ENCODE results near the gene PLAAT5.

PLAAT5 gene

GRCh38 chr11:63417174-63417852, 73.7 kb downstream of the PLAAT5 start:
- no peaks in the 10 kb centered on the region for H4K20me1 ChIP-seq (ENCODE audit: insufficient read depth, low read length)
- H3K27me3 ChIP-seq (ENCODE audit: low read depth, low read length), result peaks cover 7% of the 10 kb centered on the region; the same call in 1 of the 2 replicates
- no peak overlapping the region for H3K9ac ChIP-seq (ENCODE audit: low read length)
- no peaks in the 10 kb centered on the region for H3K9me3 ChIP-seq (ENCODE audit: insufficient read depth, low read length)
- H2AFZ ChIP-seq (ENCODE audit: low read depth, low read length), result no peak overlapping the region
- H3K4me3 ChIP-seq (ENCODE audit: low read length), result no peak overlapping the region
- H3K79me2 ChIP-seq (ENCODE audit: low read length), result no peaks in the 10 kb centered on the region
- H3K4me2 ChIP-seq (ENCODE audit: low read length), result no peak overlapping the region
- TF ChIP-seq EZH2phosphoT487 (IDR thresholded peaks at IDR 0.05; ENCODE audit: low read depth), result no peak
- TF ChIP-seq, protein P1, sequence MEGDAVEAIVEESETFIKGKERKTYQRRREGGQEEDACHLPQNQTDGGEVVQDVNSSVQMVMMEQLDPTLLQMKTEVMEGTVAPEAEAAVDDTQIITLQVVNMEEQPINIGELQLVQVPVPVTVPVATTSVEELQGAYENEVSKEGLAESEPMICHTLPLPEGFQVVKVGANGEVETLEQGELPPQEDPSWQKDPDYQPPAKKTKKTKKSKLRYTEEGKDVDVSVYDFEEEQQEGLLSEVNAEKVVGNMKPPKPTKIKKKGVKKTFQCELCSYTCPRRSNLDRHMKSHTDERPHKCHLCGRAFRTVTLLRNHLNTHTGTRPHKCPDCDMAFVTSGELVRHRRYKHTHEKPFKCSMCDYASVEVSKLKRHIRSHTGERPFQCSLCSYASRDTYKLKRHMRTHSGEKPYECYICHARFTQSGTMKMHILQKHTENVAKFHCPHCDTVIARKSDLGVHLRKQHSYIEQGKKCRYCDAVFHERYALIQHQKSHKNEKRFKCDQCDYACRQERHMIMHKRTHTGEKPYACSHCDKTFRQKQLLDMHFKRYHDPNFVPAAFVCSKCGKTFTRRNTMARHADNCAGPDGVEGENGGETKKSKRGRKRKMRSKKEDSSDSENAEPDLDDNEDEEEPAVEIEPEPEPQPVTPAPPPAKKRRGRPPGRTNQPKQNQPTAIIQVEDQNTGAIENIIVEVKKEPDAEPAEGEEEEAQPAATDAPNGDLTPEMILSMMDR (IDR thresholded peaks at IDR 0.05; ENCODE audit: low read depth, low read length), result no peak
- H3K27ac ChIP-seq (ENCODE audit: low read length), result no peak overlapping the region
- H3K36me3 ChIP-seq (replicated peaks; ENCODE audit: low read depth, low read length), result no peaks in the 10 kb centered on the region
- H3K4me1 ChIP-seq (ENCODE audit: low read length), result no peaks in the 10 kb centered on the region
